IMR-90 (cell line): ENCODE data around the gene TTC9. TPM values are rescaled to one million over a fixed set of nuclear protein-coding genes. Genes with fewer than 3 reads are reported as not detected.

ENCODE experiments used
- ATAC-seq: fragments of 200-7000 bp; cut with Tn5 transposase; 2 replicates; pipeline ENCODE4 v1.9.1; 2020; ENCODE audit warnings: low read depth, mild to moderate bottlenecking, moderate library complexity
- BruUV-seq: library from RNA; stranded (reverse); fragments of 400-500 nt; replicated peaks from 2 replicates; lab custom pipeline; 2021; lab: Mats Ljungman, UMichigan
- CTCF ChIA-PET: fragments of 300-600 bp; formaldehyde crosslinking; extraction: SDS; loops from one replicate; lab custom pipeline; 2021; ENCODE audit warnings: antibody characterized with exemption; lab: Yijun Ruan, JAX
- POLR2A ChIA-PET: fragments of 300-600 bp; sonication (Branson Sonifier 250); formaldehyde crosslinking; loops from one replicate; lab custom pipeline; 2022; ENCODE audit warnings: antibody characterized with exemption; ENCODE audit not compliant: unreplicated experiment; lab: Charles Lee
- DNase-seq: peaks from one replicate; pipeline ENCODE4 v3.0.0; 2013
- H2AFZ ChIP-seq: replicated peaks from 2 replicates; pipeline ENCODE3; 2013; ENCODE audit warnings: low read length, mild to moderate bottlenecking; ENCODE audit not compliant: poor library complexity
- H2AK5ac ChIP-seq: 2 replicates; pipeline ENCODE4 v1.6.1; 2013; ENCODE audit warnings: low read depth, low read length, inconsistent platforms
- H2AK9ac ChIP-seq: replicated peaks from 2 replicates; pipeline ENCODE3; 2013; ENCODE audit warnings: mild to moderate bottlenecking, low read depth, low read length, moderate library complexity; ENCODE audit not compliant: poor library complexity
- H2BK120ac ChIP-seq: 2 replicates; pipeline ENCODE4 v1.6.1; 2013; ENCODE audit warnings: low read depth, low read length, inconsistent platforms
- H2BK15ac ChIP-seq: 3 replicates; pipeline ENCODE4 v1.6.1; 2013; ENCODE audit warnings: low read depth, low read length, inconsistent platforms
- H2BK20ac ChIP-seq: 2 replicates; pipeline ENCODE4 v1.6.1; 2013; ENCODE audit warnings: low read depth, mild to moderate bottlenecking, inconsistent platforms, low read length, moderate library complexity
- H2BK5ac ChIP-seq: 2 replicates; pipeline ENCODE4 v1.6.1; 2013; ENCODE audit warnings: mild to moderate bottlenecking, low read depth, low read length, inconsistent platforms; ENCODE audit not compliant: poor library complexity, severe bottlenecking
- H3K14ac ChIP-seq: replicated peaks from 2 replicates; pipeline ENCODE4 v1.6.1; 2013; ENCODE audit warnings: low read depth, low read length, inconsistent platforms
- H3K18ac ChIP-seq: 2 replicates; pipeline ENCODE4 v1.6.1; 2013; ENCODE audit warnings: low read depth, low read length, control low read depth
- H3K23ac ChIP-seq: 2 replicates; pipeline ENCODE4 v1.6.1; 2013; ENCODE audit warnings: low read depth, low read length, inconsistent platforms
- H3K27ac ChIP-seq: 2 replicates; pipeline ENCODE4 v1.5.1; 2013; ENCODE audit warnings: mild to moderate bottlenecking, control low read depth, low read length; ENCODE audit not compliant: insufficient read depth
- H3K27me3 ChIP-seq: 2 replicates; pipeline ENCODE4 v1.6.1; 2013; ENCODE audit warnings: low read length; ENCODE audit not compliant: control insufficient read depth, insufficient read depth
- H3K36me3 ChIP-seq: 2 replicates; pipeline ENCODE4 v1.6.1; 2013; ENCODE audit warnings: low read length, mixed read lengths; ENCODE audit not compliant: control insufficient read depth, insufficient read depth
- H3K4ac ChIP-seq: 2 replicates; pipeline ENCODE4 v1.6.1; 2013; ENCODE audit warnings: low read depth, low read length, inconsistent platforms
- H3K4me1 ChIP-seq: 2 replicates; pipeline ENCODE4 v1.6.1; 2013; ENCODE audit warnings: low read length, mixed read lengths; ENCODE audit not compliant: control insufficient read depth, insufficient read depth
- H3K4me2 ChIP-seq: 2 replicates; pipeline ENCODE4 v1.6.1; 2013; ENCODE audit warnings: low read depth, mild to moderate bottlenecking, control low read depth, low read length, moderate library complexity
- H3K4me3 ChIP-seq: 2 replicates; pipeline ENCODE4 v1.5.1; 2013; ENCODE audit warnings: low read depth, mild to moderate bottlenecking, control low read depth, low read length, moderate library complexity; ENCODE audit not compliant: insufficient read depth
- H3K56ac ChIP-seq: 2 replicates; pipeline ENCODE4 v1.6.1; 2013; ENCODE audit warnings: low read length, inconsistent platforms; ENCODE audit not compliant: insufficient read depth; ENCODE audit errors: extremely low read depth
- H3K79me1 ChIP-seq, 2 experiments: 2 replicates each; pipeline ENCODE4 v1.6.1; 2013; ENCODE audit warnings: low read length in 2 of 2, inconsistent platforms in 1 of 2, low read depth in 1 of 2
- H3K9ac ChIP-seq: 2 replicates; pipeline ENCODE4 v1.6.1; 2013; ENCODE audit warnings: low read depth, low read length, control low read depth
- H3K9me1 ChIP-seq: 2 replicates; pipeline ENCODE4 v1.6.1; 2013; ENCODE audit warnings: low read length, inconsistent platforms; ENCODE audit not compliant: insufficient read depth
- H3K9me3 ChIP-seq: 2 replicates; pipeline ENCODE4 v1.6.1; 2013; ENCODE audit warnings: low read length; ENCODE audit not compliant: control insufficient read depth, insufficient read depth
- H4K20me1 ChIP-seq: 2 replicates; pipeline ENCODE4 v1.6.1; 2013; ENCODE audit warnings: low read length, inconsistent platforms; ENCODE audit not compliant: insufficient read depth
- H4K5ac ChIP-seq: 2 replicates; pipeline ENCODE4 v1.6.1; 2013; ENCODE audit warnings: mild to moderate bottlenecking, low read depth, low read length, control low read depth
- H4K8ac ChIP-seq, 2 experiments: 2 replicates each; pipeline ENCODE4 v1.6.1; 2013; ENCODE audit warnings: low read depth in 2 of 2, low read length in 2 of 2, control low read depth in 1 of 2, inconsistent platforms in 1 of 2
- H4K91ac ChIP-seq: 2 replicates; pipeline ENCODE4 v1.6.1; 2013; ENCODE audit warnings: low read depth, low read length, inconsistent platforms; ENCODE audit not compliant: insufficient read depth
- BHLHE40 ChIP-seq: fragments of 150-350 bp; IDR thresholded peaks from 2 replicates; pipeline ENCODE4 v1.6.1; 2016; ENCODE audit warnings: mild to moderate bottlenecking, low read depth, low read length
- CEBPB ChIP-seq: IDR thresholded peaks from 2 replicates; pipeline ENCODE4 v1.6.1; 2012; ENCODE audit warnings: low read depth, low read length, improper control_type of control experiment
- CHD1 ChIP-seq: IDR thresholded peaks from 2 replicates; pipeline ENCODE4 v1.6.1; 2012; ENCODE audit warnings: low read depth, low read length, improper control_type of control experiment
- FOS ChIP-seq: fragments of 150-350 bp; IDR thresholded peaks from 2 replicates; pipeline ENCODE4 v1.6.1; 2016; ENCODE audit warnings: low read depth, low read length
- POLR2A ChIP-seq: IDR thresholded peaks from 2 replicates; pipeline ENCODE4 v1.6.1; 2012; ENCODE audit warnings: mild to moderate bottlenecking, low read depth, low read length
- RAD21 ChIP-seq: IDR thresholded peaks from 2 replicates; pipeline ENCODE4 v1.6.1; 2012; ENCODE audit warnings: low read length, improper control_type of control experiment
- RCOR1 ChIP-seq: IDR thresholded peaks from 2 replicates; pipeline ENCODE4 v1.6.1; 2012; ENCODE audit warnings: mild to moderate bottlenecking, low read length, improper control_type of control experiment; ENCODE audit not compliant: insufficient replicate concordance
- WGBS, 2 experiments: methylation state at CpG; one replicate each; pipeline versions ENCODE4 v1.1.5 to v1.1.7; 2013; ENCODE audit warnings: missing lambda C conversion rate in 2 of 2; ENCODE audit not compliant: insufficient read length in 1 of 2; ENCODE audit errors: extremely low coverage in 2 of 2; 5-methylcytosine and 5-hydroxymethylcytosine counted together
- dilution Hi-C: fragments of 300-500 bp; cut with HindIII; formaldehyde crosslinking; loops from one replicate; pipeline ENCODE4 v1.14.3; 2018; ENCODE audit warnings: low sequenced_read_pairs; ENCODE audit not compliant: unreplicated experiment
- in situ Hi-C: fragments of 300-500 bp; cut with MboI; formaldehyde crosslinking; loops from 3 replicates; pipeline ENCODE4 v1.14.3; 2019; ENCODE audit warnings: low sequenced_read_pairs, inconsistent platforms, mixed read lengths
- intact Hi-C: fragments of 100-400 bp; cut with micrococcal nuclease; formaldehyde crosslinking; loops from 2 replicates; pipeline ENCODE4 v1.10.0; 2022
- polyA plus RNA-seq, 3 experiments: library from polyadenylated mRNA; depleted of rRNA; stranded (reverse); fragments of >200 nt; gene quantifications; 2 replicates each; pipeline ENCODE4 v1.2.3, GENCODE V29; 2012; ENCODE audit warnings: low replicate concordance in 1 of 3
- total RNA-seq: library from RNA; depleted of rRNA; stranded (reverse); fragments of >200 nt; gene quantifications from 2 replicates; pipeline ENCODE4 v1.2.3, GENCODE V29; 2012
- TF ChIP-seq, protein P1 (sequence below): fragments of 150-350 bp; IDR thresholded peaks from 2 replicates; pipeline ENCODE4 v1.6.1; 2016; ENCODE audit warnings: low read depth, mild to moderate bottlenecking, low read length, moderate library complexity, borderline replicate concordance
- TF ChIP-seq, protein P2 (sequence below): conservative IDR thresholded peaks from 2 replicates; pipeline ENCODE4 v1.5.1; 2012; ENCODE audit warnings: mild to moderate bottlenecking, low read depth, low read length, improper control_type of control experiment

Gene TTC9
- total and polyA plus RNA-seq, 2 of the 4 experiments (the other 2 are of a cell fraction), result 0.02 TPM; not detected in 1

DNA sequence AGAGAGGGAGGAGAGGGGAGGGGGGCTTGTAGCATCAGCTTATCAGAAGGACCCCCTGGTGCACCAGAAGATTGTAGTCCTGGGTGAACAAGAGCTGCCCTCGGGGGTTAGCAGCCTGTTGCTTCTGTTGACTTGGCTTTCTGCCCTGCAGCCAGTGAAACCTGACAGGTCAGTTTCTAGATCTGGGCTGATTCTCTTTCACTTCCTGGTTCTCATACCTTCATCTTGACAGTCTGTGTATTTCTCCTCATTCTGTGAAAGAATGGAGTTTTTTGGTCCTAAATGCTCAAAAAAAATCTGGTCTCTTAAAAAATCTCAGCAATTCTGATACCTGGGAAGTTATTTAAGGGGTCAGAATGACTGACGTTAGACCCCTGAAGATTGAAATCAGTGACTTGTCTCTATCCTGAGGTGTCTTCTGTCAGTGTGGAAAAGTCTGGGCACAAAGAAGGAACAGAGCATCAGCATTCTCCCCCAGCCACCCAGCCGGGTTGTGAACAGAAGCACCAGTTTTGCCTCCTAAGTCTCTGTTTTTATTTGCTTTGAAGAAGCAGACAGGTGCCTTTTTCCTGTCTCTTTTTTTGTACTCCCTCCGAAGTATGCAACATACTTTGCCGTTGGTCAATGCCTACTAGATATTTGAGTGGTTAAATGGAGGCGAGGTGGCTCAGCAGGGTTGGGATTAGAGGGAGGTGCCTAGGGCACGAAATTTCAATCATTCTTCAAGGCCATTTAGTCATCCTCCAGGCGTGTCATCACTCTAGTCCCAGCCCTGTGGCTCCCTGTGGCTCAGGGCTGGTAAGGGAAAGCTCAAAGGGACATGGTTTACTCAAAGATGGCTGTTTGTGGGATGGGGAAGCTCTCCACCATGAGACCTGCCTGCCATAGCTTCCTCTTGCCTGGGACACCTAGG is 24.0 kb downstream of the TTC9 start:
- Histone ChIP-seq H3K9me1 (no peaks in the 10 kb centered on the region), H2BK5ac (no peak overlapping the region), H3K14ac (no peak overlapping the region), H3K56ac (no peak overlapping the region), H3K4me1 (peaks cover 1% of the 10 kb centered on the region; the same call in 1 of the 2 replicates), H4K91ac (no peak overlapping the region), H3K4me3 (no peak overlapping the region), H3K27ac (no peak overlapping the region), H4K8ac (peak overlapping the region in 1 of 2 experiments; percentile 17; a peak in 1 of 4 replicates), H3K18ac (no peak overlapping the region), H3K36me3 (no peaks in the 10 kb centered on the region), H2AK5ac (no peak overlapping the region), H3K23ac (no peak overlapping the region), H2AK9ac (no peak overlapping the region), H4K5ac (no peak overlapping the region), H2BK15ac (no peak overlapping the region), H3K9ac (no peak overlapping the region), H2BK120ac (peak overlapping the region; percentile 41; the same call in 1 of the 2 replicates), H2AFZ (no peak overlapping the region), H3K79me1 (no peaks in the 10 kb centered on the region), H2BK20ac (no peak overlapping the region), H4K20me1 (no peaks in the 10 kb centered on the region), H3K4me2 (no peak overlapping the region), H3K27me3 (peaks cover 5% of the 10 kb centered on the region; the same call in 1 of the 2 replicates), H3K4ac (no peak overlapping the region), H3K9me3 (no peaks in the 10 kb centered on the region)
- no TSS peak for BruUV-seq
- ChIA-PET CTCF (no interaction called here), POLR2A (no interaction called here)
- TF ChIP-seq, protein P1, sequence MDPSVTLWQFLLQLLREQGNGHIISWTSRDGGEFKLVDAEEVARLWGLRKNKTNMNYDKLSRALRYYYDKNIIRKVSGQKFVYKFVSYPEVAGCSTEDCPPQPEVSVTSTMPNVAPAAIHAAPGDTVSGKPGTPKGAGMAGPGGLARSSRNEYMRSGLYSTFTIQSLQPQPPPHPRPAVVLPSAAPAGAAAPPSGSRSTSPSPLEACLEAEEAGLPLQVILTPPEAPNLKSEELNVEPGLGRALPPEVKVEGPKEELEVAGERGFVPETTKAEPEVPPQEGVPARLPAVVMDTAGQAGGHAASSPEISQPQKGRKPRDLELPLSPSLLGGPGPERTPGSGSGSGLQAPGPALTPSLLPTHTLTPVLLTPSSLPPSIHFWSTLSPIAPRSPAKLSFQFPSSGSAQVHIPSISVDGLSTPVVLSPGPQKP, result no peak
- no peak for TF ChIP-seq FOS
- no peak for TF ChIP-seq RCOR1
- TF ChIP-seq CEBPB, result no peak
- TF ChIP-seq CHD1, result no peak
- no peak for TF ChIP-seq POLR2A
- TF ChIP-seq, protein P2, sequence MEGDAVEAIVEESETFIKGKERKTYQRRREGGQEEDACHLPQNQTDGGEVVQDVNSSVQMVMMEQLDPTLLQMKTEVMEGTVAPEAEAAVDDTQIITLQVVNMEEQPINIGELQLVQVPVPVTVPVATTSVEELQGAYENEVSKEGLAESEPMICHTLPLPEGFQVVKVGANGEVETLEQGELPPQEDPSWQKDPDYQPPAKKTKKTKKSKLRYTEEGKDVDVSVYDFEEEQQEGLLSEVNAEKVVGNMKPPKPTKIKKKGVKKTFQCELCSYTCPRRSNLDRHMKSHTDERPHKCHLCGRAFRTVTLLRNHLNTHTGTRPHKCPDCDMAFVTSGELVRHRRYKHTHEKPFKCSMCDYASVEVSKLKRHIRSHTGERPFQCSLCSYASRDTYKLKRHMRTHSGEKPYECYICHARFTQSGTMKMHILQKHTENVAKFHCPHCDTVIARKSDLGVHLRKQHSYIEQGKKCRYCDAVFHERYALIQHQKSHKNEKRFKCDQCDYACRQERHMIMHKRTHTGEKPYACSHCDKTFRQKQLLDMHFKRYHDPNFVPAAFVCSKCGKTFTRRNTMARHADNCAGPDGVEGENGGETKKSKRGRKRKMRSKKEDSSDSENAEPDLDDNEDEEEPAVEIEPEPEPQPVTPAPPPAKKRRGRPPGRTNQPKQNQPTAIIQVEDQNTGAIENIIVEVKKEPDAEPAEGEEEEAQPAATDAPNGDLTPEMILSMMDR, result no peak
- TF ChIP-seq BHLHE40, result no peak
- TF ChIP-seq RAD21, result no peak
- no peak for DNase-seq
- dilution Hi-C loops (no loop called here), intact Hi-C loops (no loop called here), in situ Hi-C loops (no loop called here)
- peak; percentile 21; the same call in 1 of the 2 replicates for ATAC-seq
- 20% methylated on average over 1 of the region's 8 CpGs; no CpG with 5 or more reads in 1 of the 2 experiments for WGBS, 2 experiments
